ENCODE measurements around the gene LLPH.

The LLPH gene

DNA sequence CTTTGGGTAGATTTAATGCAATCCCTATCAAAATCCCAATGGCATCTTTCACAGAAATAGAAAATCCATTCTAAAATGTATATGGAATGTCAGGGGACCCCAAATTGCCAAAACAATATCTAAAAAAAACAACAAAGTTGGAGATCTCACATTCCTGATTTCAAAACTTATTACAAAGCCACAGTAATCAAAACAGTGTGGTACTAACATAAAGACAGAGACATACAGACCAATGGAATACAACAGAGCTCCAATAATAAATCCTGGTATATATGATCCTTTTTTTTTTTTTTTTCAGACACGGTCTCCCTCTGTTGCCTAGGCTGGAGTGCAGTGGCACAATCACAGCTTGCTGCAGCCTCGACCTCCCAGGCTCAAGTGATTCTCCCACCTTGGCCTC is 34.6 kb upstream of the LLPH start:
- H3K9me3 ChIP-seq (ENCODE audit: low read depth, low read length), result peaks cover 12% of the 10 kb centered on the region; the same call in 1 of the 2 replicates

DNA sequence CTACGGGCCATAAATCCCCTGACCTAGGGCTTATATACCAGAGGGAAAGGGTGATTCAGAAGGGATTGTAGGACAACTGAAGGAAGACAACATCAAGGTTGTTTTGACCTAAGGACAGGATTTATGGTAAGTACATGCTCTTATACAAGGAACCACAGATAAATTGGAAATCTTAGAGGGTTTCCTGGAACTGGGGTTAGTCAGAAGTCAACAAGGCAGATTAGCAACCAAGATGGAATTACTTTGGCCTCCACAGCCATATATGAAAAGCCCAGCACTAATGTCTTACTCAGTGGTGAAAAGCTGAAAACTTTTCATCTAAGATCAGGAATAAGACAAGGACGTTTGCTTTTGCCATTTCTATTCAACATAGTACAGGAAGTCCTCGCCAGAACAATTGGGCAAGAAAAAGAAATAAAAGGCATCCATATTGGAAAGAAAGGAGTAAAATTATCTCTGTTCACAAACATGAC is 33.8 kb upstream of the LLPH start:
- H3K27ac ChIP-seq, result no peak overlapping the region

More for the DNA sequence above, 34.6 kb upstream of the LLPH start:
- Histone ChIP-seq H3K4me3 (no peak overlapping the region), H3K36me3 (ENCODE audit: insufficient read depth, low read length) (peaks cover 44% of the 10 kb centered on the region), H3K9ac (ENCODE audit: insufficient read length) (no peak overlapping the region), H3K27ac (no peak overlapping the region)
- DNase-seq (ENCODE audit: low read depth, low spot score), result no peak
- no peak for TF ChIP-seq POLR2AphosphoS5 (IDR thresholded peaks at IDR 0.05; ENCODE audit: borderline replicate concordance, low read depth, low read length)

DNA sequence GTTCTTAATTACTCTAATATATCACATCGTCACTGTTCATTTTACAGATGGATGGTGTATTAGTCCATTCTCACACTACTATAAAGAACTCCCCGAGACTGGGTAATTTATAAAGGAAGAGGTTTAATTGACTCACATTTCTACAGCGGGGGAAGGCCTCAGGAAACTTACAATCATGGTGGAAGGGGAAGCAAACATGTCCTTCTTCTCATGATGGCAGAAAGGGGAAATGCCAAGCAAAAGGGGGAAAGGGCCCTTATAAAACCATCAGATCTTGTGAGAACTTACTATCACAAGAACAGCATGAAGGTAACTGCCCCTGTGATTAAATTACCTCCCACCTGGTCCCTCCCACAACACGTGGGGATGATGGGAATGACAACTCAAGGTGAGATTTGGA is 32.7 kb upstream of the LLPH start:
- H3K9me3 ChIP-seq (ENCODE audit: low read depth, low read length), result peaks cover 12% of the 10 kb centered on the region; the same call in 1 of the 2 replicates
- peaks cover 58% of the 10 kb centered on the region for H3K36me3 ChIP-seq (ENCODE audit: insufficient read depth, low read length)
- H3K9ac ChIP-seq (ENCODE audit: insufficient read length), result no peak overlapping the region
- TF ChIP-seq FOXP2 (optimal IDR thresholded peaks at IDR 0.05; ENCODE audit: control extremely low read depth, extremely low read length, insufficient read depth), result no peak
- no peak for TF ChIP-seq EZH2 (IDR thresholded peaks at IDR 0.05)
- TF ChIP-seq POLR2AphosphoS5 (IDR thresholded peaks at IDR 0.05; ENCODE audit: borderline replicate concordance, low read depth, low read length), result no peak
- no peak overlapping the region for H3K4me3 ChIP-seq
- no peak for DNase-seq (ENCODE audit: low read depth, low spot score)
- H3K27ac ChIP-seq, result no peak overlapping the region

More for the DNA sequence above, 33.8 kb upstream of the LLPH start:
- Histone ChIP-seq H3K9me3 (ENCODE audit: low read depth, low read length) (peaks cover 12% of the 10 kb centered on the region; the same call in 1 of the 2 replicates), H3K4me3 (no peak overlapping the region), H3K9ac (ENCODE audit: insufficient read length) (no peak overlapping the region), H3K36me3 (ENCODE audit: insufficient read depth, low read length) (peaks cover 52% of the 10 kb centered on the region)
- DNase-seq (ENCODE audit: low read depth, low spot score), result no peak
- TF ChIP-seq EZH2 (IDR thresholded peaks at IDR 0.05) (no peak), POLR2AphosphoS5 (IDR thresholded peaks at IDR 0.05; ENCODE audit: borderline replicate concordance, low read depth, low read length) (no peak), FOXP2 (optimal IDR thresholded peaks at IDR 0.05; ENCODE audit: control extremely low read depth, extremely low read length, insufficient read depth) (no peak)

DNA sequence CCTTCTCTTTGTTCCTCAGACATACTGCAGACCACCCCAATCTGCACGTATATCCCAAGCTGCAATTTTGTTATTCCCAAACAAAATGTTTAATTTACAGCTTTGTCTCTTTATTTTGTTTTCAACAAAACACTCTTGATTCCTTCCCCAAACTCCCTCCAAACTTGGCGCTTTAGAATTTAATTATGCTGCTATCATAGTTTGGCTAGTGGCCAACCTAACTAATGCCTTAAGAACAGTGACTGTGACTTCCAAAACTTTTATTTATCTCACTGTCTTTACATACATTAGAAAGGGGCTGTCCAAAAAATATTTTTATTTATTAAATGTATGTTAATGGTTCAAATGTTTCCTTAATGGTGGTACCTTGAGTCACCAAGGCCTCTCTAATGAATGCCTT is 32.2 kb upstream of the LLPH start:
- TF ChIP-seq FOXP2 (optimal IDR thresholded peaks at IDR 0.05; ENCODE audit: control extremely low read depth, extremely low read length, insufficient read depth) (no peak), POLR2AphosphoS5 (IDR thresholded peaks at IDR 0.05; ENCODE audit: borderline replicate concordance, low read depth, low read length) (no peak), EZH2 (IDR thresholded peaks at IDR 0.05) (no peak)
- H3K27ac ChIP-seq, result peak overlapping the region; percentile 19; the same call in 1 of the 2 replicates
- no peak for DNase-seq (ENCODE audit: low read depth, low spot score)
- no peak overlapping the region for H3K9ac ChIP-seq (ENCODE audit: insufficient read length)
- peaks cover 55% of the 10 kb centered on the region for H3K36me3 ChIP-seq (ENCODE audit: insufficient read depth, low read length)
- no peak overlapping the region for H3K4me3 ChIP-seq
- H3K9me3 ChIP-seq (ENCODE audit: low read depth, low read length), result peaks cover 12% of the 10 kb centered on the region; the same call in 1 of the 2 replicates

DNA sequence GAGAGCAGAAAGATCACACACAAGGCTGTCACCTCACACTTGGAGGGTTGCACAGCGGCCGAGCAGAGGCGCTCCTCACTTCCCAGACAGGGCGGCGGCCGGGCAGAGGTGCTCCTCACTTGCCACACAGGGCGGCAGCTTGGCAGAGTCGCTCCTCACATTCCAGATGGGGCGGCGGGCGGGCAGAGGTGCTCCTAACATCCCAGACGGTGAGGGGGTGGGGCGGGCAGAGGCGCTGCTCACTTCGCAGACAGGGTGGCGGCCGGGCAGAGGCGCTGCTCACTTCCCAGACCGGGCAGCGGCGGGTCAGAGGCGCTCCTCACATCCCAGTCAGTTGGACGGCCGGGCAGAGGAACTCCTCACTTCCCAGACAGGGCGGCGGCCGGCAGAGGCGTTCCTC is 30.2 kb upstream of the LLPH start:
- H3K27ac ChIP-seq, result no peak overlapping the region
- peaks cover 36% of the 10 kb centered on the region for H3K36me3 ChIP-seq (ENCODE audit: insufficient read depth, low read length)
- H3K9me3 ChIP-seq (ENCODE audit: low read depth, low read length), result peaks cover 11% of the 10 kb centered on the region; the same call in 1 of the 2 replicates
- no peak for TF ChIP-seq POLR2AphosphoS5 (IDR thresholded peaks at IDR 0.05; ENCODE audit: borderline replicate concordance, low read depth, low read length)
- TF ChIP-seq EZH2 (IDR thresholded peaks at IDR 0.05), result no peak
- TF ChIP-seq FOXP2 (optimal IDR thresholded peaks at IDR 0.05; ENCODE audit: control extremely low read depth, extremely low read length, insufficient read depth), result no peak
- H3K4me3 ChIP-seq, result no peak overlapping the region
- no peak overlapping the region for H3K9ac ChIP-seq (ENCODE audit: insufficient read length)
- DNase-seq (ENCODE audit: low read depth, low spot score), result no peak

DNA sequence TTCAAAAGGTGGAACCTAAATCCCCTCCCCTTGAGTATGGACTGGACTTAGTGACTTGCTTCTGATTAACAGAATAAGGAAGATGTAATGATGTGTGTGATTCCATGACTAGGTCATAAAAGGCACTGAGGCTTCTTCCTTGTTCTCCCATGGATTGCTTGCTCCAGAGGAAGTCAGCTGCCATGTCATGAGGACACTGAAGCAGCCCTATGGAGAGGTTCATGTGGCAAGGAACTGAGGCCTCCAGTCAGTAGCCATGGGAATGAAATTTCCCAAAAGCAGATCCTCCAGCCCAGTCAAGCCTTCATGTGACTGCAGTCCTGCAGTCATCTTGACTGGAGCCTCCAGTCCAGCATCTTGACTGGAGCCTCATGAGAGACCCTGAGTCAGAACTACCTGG is 28.6 kb upstream of the LLPH start:
- no peak overlapping the region for H3K4me3 ChIP-seq
- H3K9ac ChIP-seq (ENCODE audit: insufficient read length), result no peak overlapping the region
- H3K27ac ChIP-seq, result no peak overlapping the region
- no peaks in the 10 kb centered on the region for H3K9me3 ChIP-seq (ENCODE audit: low read depth, low read length)
- H3K36me3 ChIP-seq (ENCODE audit: insufficient read depth, low read length), result peaks cover 26% of the 10 kb centered on the region
- no peak for DNase-seq (ENCODE audit: low read depth, low spot score)
- TF ChIP-seq EZH2 (IDR thresholded peaks at IDR 0.05) (no peak), POLR2AphosphoS5 (IDR thresholded peaks at IDR 0.05; ENCODE audit: borderline replicate concordance, low read depth, low read length) (no peak), FOXP2 (optimal IDR thresholded peaks at IDR 0.05; ENCODE audit: control extremely low read depth, extremely low read length, insufficient read depth) (no peak)

DNA sequence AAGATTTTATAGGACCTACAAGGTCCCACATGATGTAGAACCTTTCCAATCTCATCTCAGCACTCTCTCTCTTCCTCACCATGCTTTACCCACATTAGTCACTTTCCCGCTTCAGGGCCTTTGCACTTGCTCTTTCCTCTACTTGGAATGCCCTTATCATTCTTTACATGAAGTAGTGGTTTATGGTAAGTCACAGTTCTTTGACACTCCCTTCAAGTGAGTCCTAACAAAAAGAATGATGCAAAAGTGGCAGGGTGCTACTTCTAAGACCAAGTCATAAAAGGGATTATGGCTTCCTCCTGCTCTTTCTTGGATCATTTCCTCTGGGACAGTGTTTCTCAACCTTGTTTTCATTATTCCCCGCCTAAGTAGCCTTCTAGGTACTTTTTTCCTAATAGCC is 26.1 kb upstream of the LLPH start:
- TF ChIP-seq POLR2AphosphoS5 (IDR thresholded peaks at IDR 0.05; ENCODE audit: borderline replicate concordance, low read depth, low read length), result no peak
- TF ChIP-seq EZH2 (IDR thresholded peaks at IDR 0.05), result no peak
- no peak for TF ChIP-seq FOXP2 (optimal IDR thresholded peaks at IDR 0.05; ENCODE audit: control extremely low read depth, extremely low read length, insufficient read depth)
- Histone ChIP-seq H3K27ac (no peak overlapping the region), H3K36me3 (ENCODE audit: insufficient read depth, low read length) (peaks cover 25% of the 10 kb centered on the region), H3K9ac (ENCODE audit: insufficient read length) (no peak overlapping the region), H3K9me3 (ENCODE audit: low read depth, low read length) (no peaks in the 10 kb centered on the region), H3K4me3 (no peak overlapping the region)
- DNase-seq (ENCODE audit: low read depth, low spot score), result no peak

DNA sequence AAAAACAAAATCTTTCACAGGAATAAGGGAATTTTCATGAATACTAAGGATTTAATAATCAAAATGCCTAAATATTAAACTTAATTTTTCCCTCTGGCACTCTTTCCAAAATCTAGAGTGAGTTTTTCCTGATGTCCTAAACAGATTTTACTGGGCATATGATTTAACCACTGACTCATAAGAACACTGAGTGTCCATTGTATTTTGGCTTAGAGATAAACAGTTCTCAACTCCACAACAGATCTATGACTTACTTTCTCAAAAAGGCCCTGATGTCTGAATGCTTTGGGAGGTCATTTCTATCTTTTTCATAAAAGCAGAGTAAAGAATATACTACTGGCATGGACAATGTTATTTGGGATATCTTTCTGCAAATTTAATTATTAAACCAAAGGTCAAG is 24.2 kb upstream of the LLPH start:
- Histone ChIP-seq H3K36me3 (ENCODE audit: insufficient read depth, low read length) (peaks cover 21% of the 10 kb centered on the region), H3K4me3 (no peak overlapping the region), H3K9me3 (ENCODE audit: low read depth, low read length) (no peaks in the 10 kb centered on the region), H3K27ac (no peak overlapping the region), H3K9ac (ENCODE audit: insufficient read length) (no peak overlapping the region)
- no peak for TF ChIP-seq POLR2AphosphoS5 (IDR thresholded peaks at IDR 0.05; ENCODE audit: borderline replicate concordance, low read depth, low read length)
- no peak for TF ChIP-seq FOXP2 (optimal IDR thresholded peaks at IDR 0.05; ENCODE audit: control extremely low read depth, extremely low read length, insufficient read depth)
- TF ChIP-seq EZH2 (IDR thresholded peaks at IDR 0.05), result no peak
- no peak for DNase-seq (ENCODE audit: low read depth, low spot score)

DNA sequence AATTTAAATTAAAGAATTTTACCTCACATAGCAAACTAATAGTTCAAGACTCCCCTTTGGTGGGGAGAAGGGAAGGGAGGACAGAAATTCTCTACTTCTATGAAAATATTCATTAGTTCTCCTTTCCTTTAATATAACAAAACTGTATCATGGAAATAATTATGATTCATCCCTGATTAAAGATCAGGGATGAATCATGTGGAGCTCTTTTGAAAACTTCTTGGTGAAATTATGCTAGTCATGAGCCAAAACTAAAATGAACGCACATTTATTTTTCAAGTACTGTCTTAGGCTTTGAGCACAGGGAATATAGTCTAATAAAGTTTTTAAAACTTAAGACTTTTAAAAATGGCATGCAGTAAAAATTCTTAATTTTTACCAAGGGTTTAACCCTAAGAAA is 22.2 kb upstream of the LLPH start:
- Histone ChIP-seq H3K36me3 (ENCODE audit: insufficient read depth, low read length) (peaks cover 14% of the 10 kb centered on the region), H3K27ac (no peak overlapping the region), H3K9ac (ENCODE audit: insufficient read length) (no peak overlapping the region), H3K4me3 (no peak overlapping the region), H3K9me3 (ENCODE audit: low read depth, low read length) (no peaks in the 10 kb centered on the region)
- no peak for TF ChIP-seq EZH2 (IDR thresholded peaks at IDR 0.05)
- no peak for TF ChIP-seq POLR2AphosphoS5 (IDR thresholded peaks at IDR 0.05; ENCODE audit: borderline replicate concordance, low read depth, low read length)
- TF ChIP-seq FOXP2 (optimal IDR thresholded peaks at IDR 0.05; ENCODE audit: control extremely low read depth, extremely low read length, insufficient read depth), result no peak
- DNase-seq (ENCODE audit: low read depth, low spot score), result no peak
